ENCODE data around the gene BPIFB2. TPM values are rescaled to one million over a fixed set of nuclear protein-coding genes. Genes with fewer than 3 reads are reported as not detected.

The BPIFB2 gene
- total RNA-seq, 4 donors from 2014 or later: not detected

GRCh38 chr20:33033381-33033780, 25.9 kb downstream of the BPIFB2 start:
- no peak overlapping the region for H3K4me3 ChIP-seq
- no peaks in the 10 kb centered on the region for H3K36me3 ChIP-seq
- intact Hi-C loops (cut with DNase I; ENCODE audit: low total_unique reads): no loop called here
- no peaks in the 10 kb centered on the region for H3K4me1 ChIP-seq
- H3K27me3 ChIP-seq: no peaks in the 10 kb centered on the region
- DNase-seq: no peak
- no peak overlapping the region for H3K27ac ChIP-seq
- TF ChIP-seq CTCF (IDR thresholded peaks at IDR 0.05) (no peak), POLR2A (IDR thresholded peaks at IDR 0.05) (no peak)
- H3K9me3 ChIP-seq: no peaks in the 10 kb centered on the region

GRCh38 chr20:33034115-33034514, 26.6 kb downstream of the BPIFB2 start:
- TF ChIP-seq POLR2A (IDR thresholded peaks at IDR 0.05): no peak
- no peak for TF ChIP-seq CTCF (IDR thresholded peaks at IDR 0.05)

GRCh38 chr20:33034901-33035492, 27.5 kb downstream of the BPIFB2 start:
- H3K27ac ChIP-seq: no peak overlapping the region
- intact Hi-C loops (cut with DNase I; ENCODE audit: low total_unique reads): no loop called here
- no peak overlapping the region for H3K4me3 ChIP-seq
- H3K36me3 ChIP-seq: no peaks in the 10 kb centered on the region
- TF ChIP-seq CTCF (IDR thresholded peaks at IDR 0.05) (no peak), POLR2A (IDR thresholded peaks at IDR 0.05) (no peak)
- no peaks in the 10 kb centered on the region for H3K27me3 ChIP-seq
- DNase-seq: no peak
- no peaks in the 10 kb centered on the region for H3K9me3 ChIP-seq
- H3K4me1 ChIP-seq: no peaks in the 10 kb centered on the region

More at GRCh38 chr20:33034115-33034514, 26.6 kb downstream of the BPIFB2 start:
- no peaks in the 10 kb centered on the region for H3K4me1 ChIP-seq
- no peaks in the 10 kb centered on the region for H3K27me3 ChIP-seq
- no peak for DNase-seq
- no peaks in the 10 kb centered on the region for H3K9me3 ChIP-seq
- no peaks in the 10 kb centered on the region for H3K36me3 ChIP-seq
- H3K27ac ChIP-seq: no peak overlapping the region
- H3K4me3 ChIP-seq: no peak overlapping the region
- intact Hi-C loops (cut with DNase I; ENCODE audit: low total_unique reads): no loop called here

GRCh38 chr20:33037456-33037855, 30.0 kb downstream of the BPIFB2 start:
- TF ChIP-seq POLR2A (IDR thresholded peaks at IDR 0.05) (no peak), CTCF (IDR thresholded peaks at IDR 0.05) (no peak)
- no peak overlapping the region for H3K27ac ChIP-seq
- no peak overlapping the region for H3K4me3 ChIP-seq
- no peak for DNase-seq
- H3K27me3 ChIP-seq: no peaks in the 10 kb centered on the region
- intact Hi-C loops (cut with DNase I; ENCODE audit: low total_unique reads): no loop called here
- no peaks in the 10 kb centered on the region for H3K9me3 ChIP-seq
- no peaks in the 10 kb centered on the region for H3K4me1 ChIP-seq
- H3K36me3 ChIP-seq: no peaks in the 10 kb centered on the region

- DNase-seq: no peak
- H3K9me3 ChIP-seq: no peaks in the 10 kb centered on the region
- intact Hi-C loops (cut with DNase I; ENCODE audit: low total_unique reads): no loop called here
- H3K4me3 ChIP-seq: no peak overlapping the region
- no peaks in the 10 kb centered on the region for H3K27me3 ChIP-seq
- no peaks in the 10 kb centered on the region for H3K36me3 ChIP-seq
- H3K4me1 ChIP-seq: no peaks in the 10 kb centered on the region
- H3K27ac ChIP-seq: no peak overlapping the region
- TF ChIP-seq POLR2A (IDR thresholded peaks at IDR 0.05) (no peak), CTCF (IDR thresholded peaks at IDR 0.05) (no peak)
Observed at GRCh38 chr20:33038243-33038642, 30.7 kb downstream of the BPIFB2 start.
